NCI-H1105 (cell line): ENCODE measurements around the gene MED23.

ENCODE experiments used
- DNase-seq: peaks from one replicate; lab custom pipeline; 2025; lab: John Stamatoyannopoulos, UW

MED23 gene, protein sequence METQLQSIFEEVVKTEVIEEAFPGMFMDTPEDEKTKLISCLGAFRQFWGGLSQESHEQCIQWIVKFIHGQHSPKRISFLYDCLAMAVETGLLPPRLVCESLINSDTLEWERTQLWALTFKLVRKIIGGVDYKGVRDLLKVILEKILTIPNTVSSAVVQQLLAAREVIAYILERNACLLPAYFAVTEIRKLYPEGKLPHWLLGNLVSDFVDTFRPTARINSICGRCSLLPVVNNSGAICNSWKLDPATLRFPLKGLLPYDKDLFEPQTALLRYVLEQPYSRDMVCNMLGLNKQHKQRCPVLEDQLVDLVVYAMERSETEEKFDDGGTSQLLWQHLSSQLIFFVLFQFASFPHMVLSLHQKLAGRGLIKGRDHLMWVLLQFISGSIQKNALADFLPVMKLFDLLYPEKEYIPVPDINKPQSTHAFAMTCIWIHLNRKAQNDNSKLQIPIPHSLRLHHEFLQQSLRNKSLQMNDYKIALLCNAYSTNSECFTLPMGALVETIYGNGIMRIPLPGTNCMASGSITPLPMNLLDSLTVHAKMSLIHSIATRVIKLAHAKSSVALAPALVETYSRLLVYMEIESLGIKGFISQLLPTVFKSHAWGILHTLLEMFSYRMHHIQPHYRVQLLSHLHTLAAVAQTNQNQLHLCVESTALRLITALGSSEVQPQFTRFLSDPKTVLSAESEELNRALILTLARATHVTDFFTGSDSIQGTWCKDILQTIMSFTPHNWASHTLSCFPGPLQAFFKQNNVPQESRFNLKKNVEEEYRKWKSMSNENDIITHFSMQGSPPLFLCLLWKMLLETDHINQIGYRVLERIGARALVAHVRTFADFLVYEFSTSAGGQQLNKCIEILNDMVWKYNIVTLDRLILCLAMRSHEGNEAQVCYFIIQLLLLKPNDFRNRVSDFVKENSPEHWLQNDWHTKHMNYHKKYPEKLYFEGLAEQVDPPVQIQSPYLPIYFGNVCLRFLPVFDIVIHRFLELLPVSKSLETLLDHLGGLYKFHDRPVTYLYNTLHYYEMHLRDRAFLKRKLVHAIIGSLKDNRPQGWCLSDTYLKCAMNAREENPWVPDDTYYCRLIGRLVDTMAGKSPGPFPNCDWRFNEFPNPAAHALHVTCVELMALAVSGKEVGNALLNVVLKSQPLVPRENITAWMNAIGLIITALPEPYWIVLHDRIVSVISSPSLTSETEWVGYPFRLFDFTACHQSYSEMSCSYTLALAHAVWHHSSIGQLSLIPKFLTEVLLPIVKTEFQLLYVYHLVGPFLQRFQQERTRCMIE (N-terminal part only)

DNA sequence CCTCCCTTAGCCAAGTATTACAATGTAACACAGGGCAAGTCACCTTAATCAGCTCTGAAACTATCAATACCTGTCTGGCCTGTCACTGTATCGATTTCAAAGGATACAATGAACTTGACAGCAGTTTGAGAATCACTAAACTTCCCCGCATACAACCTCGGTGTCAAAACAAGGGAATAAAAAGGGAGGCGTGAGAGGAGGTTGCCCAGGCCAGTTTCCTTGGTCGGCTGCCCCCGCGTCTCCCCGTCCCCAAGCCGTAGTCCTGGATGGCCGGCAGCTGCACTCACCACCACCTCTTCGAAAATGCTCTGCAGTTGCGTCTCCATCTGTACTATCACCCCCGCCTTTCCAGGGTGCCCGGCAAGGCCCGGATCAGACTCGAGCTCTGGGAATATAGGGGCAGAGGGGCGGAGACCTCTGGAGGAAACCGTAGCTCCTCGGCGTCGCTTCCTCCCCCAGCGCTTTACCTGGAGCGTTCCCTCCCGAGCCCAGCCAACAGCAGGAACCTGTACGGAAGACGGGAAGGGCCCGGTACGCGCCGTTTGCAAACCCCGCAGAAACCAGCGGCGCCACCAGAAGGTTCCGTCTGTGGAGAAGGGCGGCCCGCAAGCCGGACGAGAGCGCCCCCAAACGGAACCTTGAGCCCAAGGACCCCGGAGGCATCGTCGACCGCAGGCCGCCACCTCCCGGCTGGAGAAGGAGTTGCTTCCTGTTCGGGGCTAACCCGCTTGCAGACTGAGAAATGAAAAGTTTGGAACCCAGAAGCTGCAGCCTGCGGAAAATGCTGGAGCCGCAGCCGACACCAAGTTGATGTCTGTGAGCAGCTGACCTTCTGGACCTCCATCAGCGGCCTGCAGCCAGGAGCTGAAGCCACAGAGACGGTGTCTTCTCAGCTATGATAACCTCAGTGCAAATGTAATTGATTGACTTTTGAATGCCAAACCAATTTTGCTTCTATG is at the start of gene MED23:
Gene MED23 (minus strand): TSS at position 519 of the 959 bp plus-strand sequence. CDS start 193 bp downstream, at position 326.
- peak; percentile 99 for DNase-seq

DNA sequence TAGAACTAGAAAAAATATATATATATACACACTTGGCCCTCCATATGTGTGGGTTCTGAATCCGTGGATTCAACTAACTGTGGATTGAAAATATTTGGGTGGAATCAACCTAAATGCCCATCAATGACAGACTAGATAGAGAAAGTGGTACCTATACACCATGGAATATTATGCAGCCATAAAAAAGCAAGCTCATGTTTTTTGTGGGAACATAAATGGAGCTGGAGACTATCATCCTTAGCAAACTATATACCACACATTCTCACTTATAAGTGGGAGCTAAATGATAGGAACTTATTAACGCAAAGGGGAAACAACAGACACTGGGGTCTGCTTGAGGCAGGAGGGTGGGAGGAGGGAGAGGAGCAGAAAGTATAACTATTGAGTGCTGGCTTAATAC is 45.1 kb upstream of the MED23 start:
- DNase-seq, result no peak

DNA sequence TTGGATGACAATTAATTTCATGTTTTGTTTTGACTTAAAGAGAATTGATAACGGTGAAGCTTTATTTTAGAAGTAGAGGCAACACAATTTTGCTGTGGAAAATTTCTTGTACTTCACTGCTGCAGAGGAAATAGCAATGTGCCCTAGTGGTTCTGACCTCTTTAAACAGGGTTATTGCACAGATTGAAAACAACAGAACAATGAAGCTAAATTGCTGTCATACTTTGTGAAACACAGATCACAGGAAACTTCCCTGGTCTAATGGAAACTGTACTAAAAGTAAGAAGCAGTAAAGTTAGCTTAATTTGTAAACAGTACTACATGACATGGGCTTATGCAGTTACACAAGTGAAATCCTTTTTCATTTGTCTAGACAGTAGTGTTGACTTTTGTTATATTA is 41.8 kb upstream of the MED23 start:
- DNase-seq, result no peak

DNA sequence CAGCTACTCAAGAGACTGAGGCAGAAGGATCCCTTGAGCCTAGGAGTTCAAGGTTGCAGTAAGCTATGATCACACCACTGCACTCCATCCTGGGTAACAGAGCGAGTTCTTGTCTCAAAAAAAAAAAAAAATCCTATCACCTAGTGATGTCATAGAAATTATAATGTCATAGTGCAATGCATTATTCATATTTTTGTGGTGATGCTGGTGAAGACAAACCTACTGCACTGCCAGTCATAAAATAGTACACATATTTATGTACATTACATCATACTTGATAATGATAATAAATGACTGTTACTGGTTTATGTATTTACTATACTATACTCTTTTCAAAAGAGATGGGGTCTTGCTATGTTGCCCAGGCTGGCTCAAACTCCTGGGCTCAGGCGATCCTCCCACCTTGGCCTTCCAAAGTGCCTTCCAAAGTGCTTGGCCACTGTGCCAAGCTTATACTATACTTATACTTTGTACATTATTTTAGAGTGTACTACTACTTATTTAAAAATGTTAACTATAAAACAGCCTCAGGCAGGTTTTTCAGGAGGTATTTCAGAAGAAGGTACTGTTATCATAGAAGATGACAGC is 35.6 kb upstream of the MED23 start:
- DNase-seq, result no peak

DNA sequence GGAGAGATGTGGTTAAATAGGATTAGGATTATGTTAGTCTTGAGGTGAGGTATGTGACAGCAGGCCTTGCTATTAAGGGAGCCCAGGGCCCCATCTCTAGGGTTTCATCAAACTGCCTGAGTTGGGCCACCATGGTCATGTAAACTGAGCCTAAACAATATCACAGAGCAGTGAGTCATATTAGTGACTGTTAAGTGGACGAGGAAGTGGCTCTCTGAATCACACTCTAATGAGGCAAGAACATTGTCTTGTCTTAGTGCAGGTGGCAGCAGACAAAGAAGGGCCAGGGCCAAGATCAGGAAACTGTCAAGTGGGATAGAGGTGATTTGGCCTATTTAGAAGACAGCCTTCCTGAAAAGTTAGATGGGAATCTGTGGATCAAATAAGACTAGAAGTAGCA is 32.2 kb upstream of the MED23 start:
- DNase-seq, result no peak

DNA sequence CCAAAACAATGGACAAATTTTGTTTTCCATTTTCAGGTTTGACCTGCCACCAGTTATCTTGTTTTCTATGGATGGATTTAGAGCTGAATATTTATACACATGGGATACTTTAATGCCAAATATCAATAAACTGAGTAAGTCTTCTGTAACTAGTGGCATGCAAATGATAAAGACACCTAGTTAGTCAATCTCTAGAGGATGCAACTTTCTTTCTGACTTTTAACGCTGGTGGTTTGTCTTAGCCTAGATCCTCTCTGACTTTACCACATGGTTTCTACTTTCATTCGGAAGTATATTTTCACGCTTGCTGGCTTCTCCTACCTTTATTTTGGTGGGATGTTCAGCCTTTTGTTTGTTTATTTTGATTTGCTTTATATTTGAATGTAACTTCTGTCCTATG is 30.2 kb upstream of the MED23 start:
- no peak for DNase-seq

DNA sequence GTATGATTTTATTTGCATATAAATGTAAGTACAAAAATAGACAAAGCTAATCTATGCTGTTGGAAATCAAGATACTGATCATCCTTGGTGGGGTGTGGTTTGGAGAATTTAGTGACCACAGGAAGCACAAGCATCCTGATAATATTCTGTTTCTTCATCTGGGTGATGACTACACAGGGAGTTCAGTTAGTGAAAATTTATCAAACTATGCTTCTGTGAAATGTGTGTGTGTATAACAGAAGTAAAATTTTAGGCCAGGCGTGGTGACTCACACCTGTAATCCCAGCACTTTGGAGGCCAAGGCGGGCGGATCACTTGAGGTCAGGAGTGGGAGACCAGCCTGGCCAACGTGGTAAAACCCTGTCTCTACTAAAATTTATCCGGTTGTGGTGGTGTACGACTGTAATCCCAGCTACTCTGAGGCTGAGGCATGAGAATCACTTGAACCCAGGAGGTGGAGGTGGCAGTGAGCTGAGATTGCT is 29.6 kb upstream of the MED23 start:
- DNase-seq, result no peak

DNA sequence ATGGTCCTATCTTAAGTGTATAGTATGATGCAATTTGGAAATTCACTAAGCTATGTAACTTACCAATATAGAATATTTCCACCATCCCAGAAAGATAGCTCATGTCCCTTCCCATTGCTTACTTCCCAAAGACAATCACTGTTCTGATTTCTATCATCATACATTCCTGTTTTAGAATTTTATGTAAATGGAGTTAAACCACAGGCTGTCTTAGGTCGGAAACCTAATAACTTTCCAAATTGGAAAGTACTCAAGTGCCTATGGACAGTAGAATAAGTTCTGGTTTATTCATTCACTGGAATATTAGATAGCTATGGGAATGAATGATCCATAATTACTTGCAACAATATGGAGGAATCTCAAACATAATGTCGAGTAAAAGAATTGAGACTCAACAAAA is 29.2 kb upstream of the MED23 start:
- no peak for DNase-seq

DNA sequence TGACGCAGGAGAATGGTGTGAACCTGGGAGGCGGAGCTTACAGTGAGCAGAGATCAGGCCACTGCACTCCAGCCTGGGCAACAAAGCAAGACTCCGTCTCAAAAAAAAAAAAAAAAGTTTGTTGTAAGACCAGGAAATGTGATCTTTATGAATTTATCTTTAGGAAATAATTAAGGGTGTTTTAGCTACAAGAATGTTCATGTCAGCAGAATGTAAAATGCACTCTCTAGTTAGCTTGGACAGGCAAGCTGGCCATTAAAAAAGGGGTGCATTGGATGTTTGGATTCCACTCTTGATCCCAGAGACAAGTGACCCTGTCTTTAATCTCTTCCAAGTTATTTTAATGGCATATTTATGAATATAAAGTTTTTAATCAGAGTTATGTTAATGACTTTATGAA is 28.6 kb upstream of the MED23 start:
- no peak for DNase-seq

DNA sequence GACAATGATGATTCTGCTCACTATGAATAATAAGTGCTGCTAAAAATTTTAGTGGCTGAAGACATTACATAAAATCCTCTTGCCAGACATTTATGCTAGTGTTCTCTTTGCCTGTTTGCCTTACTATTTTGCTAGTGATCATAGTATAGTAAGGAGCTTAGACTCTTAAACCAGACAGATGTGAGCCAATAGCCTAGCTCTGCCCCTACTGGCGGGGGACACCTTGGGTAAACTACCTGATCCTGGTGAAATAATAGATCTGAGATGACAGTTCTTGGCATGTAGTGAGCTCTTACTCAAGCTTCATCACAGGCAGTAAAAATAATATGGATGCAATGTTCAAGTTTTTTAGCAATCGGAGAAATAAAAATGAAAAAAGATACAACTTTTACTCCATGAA is 27.9 kb upstream of the MED23 start:
- DNase-seq, result no peak

DNA sequence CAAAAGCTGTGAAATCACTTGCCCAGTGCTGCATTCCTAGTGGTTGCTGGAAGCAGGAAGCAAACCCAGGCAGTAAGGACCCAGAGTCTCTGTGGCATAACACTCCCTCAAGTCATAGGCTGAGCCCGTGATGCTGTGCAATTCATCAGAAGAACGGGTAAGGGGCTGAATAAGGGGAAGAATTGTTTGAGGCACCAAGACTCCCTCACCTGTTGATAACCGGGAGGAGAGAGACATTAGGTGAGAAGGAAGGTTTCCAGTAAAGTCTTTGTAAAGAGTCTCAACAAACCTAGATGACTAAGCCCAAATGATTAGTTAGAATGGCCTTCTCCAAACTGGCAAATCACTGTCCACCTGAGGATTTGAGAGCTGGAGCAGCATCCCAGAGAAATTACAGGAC is 27.3 kb upstream of the MED23 start:
- DNase-seq, result no peak

DNA sequence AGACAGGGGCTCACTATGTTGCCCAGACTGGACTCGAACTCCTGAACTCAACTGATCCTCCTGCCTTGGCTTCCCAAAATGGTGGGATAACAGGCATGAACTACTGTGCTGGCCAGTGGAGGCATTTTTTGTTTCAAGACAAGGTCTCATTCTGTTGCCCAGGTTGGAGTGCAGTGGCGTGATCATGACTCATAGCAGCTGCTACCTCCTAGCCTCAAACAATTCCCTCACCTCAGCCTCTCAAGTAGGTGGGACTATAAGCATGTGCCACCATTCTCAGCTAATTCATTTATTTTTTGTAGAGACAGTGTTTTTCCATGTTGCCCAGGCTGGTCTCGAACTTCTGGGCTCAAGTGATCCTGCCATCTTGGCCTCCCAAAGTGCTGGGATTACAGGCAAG is 26.3 kb upstream of the MED23 start:
- DNase-seq, result no peak

DNA sequence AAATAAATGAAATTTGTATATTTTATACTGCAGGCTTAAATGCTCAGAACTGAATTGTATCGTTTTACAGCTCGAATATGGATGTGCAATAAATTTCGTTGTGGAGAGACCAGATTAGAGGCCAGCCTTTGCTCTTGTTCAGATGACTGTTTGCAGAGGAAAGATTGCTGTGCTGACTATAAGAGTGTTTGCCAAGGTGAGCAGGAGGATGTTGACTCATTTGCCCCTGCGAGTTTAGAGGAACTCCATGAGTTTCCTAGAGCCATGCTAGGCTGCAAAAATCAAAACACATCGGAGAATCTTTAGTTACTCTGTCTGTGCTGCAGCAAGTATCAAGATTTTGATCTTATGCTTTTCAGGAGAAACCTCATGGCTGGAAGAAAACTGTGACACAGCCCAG is 24.4 kb upstream of the MED23 start:
- DNase-seq, result no peak

DNA sequence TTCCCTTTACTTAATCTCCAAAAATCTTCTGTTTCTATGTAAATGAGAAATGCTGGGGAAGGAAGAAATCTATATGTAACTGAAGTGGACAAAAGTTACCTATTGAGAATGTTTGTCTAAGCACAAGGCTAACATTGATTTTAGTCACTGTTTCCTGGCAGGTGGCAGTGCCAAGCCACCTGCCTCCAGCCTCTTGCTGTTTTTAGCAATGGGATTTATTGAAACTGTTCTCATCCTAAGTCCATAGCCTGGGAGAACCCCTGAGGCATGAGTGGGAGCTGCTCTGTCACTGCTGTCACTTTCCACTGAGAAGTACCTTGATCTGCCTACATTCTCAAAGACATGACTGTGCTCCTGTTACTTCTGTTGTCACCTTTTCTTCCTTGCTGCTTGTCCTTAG is 23.7 kb upstream of the MED23 start:
- no peak for DNase-seq

DNA sequence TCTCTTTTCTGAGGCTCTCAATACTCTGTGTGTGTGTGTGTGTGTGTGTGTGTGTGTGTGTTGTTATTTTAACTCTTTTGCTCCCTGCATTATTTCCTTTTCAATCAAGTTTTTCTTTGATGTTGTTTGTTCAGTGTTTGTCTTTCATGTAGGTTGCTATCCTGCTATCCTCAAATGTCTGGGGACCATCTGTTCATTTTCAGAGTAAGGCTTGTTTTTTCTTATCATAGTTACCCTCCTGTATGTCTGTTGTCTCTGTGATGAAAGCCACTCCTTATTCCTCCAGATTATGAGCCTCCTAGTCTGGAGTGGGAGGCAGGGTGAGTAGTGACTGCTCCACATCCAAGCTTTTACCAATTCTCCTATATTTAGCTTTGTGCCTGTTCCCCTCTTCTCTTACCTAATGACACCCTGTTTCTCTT is 18.2 kb upstream of the MED23 start:
- DNase-seq, result no peak

DNA sequence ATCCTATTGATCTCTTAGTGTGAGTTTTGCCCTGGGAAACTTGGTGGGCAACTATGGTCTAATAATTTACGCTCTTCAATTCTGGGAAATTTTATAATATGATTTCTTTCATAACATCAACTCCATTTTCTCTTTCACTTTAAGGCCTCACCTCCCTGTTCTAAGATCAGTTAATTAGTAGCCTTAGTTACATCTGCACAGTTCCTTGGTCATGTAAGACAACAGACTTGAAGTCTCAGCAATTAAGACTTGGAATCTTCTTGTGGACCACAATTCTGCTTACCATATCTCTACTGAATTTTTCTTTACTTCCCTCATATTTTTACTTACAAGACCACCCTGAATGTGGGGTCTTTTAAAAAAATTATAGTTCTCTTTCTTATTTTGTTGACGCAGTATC is 17.8 kb upstream of the MED23 start:
- DNase-seq, result no peak

DNA sequence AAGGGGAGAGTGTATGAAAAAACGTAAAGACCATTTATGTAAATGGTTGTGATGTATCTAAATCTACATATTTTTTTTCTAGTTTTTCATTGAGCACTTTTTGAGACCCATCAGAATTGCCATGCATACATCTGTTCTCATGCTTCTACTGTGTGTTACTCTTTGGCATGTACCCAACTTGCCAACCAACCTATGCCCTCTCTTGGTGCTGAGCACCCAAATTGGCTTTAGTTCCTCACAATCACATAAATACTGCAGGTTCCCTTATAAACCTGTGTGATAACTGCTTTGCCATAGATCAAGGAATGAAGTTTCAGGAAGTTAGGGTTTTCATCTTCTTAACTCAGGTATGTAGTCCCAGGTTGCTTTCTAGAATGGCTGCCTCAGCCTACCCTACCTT is 16.9 kb upstream of the MED23 start:
- DNase-seq, result no peak

DNA sequence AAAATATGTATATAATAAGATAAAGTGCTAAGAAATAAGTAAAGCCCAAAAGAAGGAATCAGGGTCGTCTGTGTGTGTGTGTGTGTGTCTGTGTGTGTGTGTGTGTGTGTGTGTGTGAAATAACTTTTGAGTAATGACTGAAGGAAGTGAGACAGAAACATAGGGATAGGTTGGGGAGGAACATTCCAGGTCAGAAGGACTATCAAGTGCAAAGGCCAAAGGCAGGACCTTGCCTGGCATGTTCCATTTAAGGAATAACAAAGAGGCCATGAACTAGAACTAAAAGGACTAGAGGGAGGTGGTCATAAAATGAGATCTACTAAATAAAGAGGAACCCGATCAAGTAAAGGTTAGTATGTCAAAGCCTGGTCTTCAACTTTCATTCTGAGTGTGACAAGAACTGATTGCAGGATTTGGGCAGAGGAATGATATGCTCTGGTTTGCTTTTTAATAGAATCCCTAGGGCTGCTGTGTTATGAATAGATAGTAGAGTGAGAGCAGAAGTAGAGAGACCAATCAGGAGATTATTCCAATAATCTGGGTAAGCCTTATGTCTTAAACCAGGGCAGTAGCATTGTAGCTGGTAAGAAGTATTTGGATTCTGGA is 15.9 kb upstream of the MED23 start:
- no peak for DNase-seq

DNA sequence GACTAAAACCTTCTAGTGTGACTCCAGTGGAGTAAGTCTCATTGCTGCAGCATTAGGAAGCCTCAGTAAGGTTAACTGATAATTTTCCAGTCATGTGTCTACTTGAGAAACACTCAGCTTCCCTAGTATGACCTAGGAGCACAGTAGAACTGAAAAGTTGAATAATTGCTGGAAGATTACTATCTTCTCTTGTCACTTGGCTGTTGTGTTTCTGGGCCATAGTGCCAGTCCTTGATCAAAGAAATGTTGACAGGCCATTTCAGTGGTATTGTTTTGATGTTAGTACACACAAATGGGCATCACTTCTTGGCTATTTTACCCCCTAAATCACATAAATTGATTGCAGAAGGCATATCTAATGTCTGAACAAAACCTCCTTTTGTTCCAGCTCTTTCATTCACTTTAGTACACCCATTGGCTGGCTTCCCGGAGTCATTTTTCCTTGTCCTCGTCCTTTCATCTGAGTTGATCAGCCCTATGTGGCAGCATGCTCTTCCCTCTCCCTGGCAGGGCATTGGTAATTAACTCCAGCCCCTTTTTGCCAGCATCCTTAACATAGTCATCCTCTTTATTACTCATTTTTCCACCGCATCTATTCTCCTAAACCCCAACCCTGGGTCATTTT is 15.1 kb upstream of the MED23 start:
- peak; percentile 79 for DNase-seq

DNA sequence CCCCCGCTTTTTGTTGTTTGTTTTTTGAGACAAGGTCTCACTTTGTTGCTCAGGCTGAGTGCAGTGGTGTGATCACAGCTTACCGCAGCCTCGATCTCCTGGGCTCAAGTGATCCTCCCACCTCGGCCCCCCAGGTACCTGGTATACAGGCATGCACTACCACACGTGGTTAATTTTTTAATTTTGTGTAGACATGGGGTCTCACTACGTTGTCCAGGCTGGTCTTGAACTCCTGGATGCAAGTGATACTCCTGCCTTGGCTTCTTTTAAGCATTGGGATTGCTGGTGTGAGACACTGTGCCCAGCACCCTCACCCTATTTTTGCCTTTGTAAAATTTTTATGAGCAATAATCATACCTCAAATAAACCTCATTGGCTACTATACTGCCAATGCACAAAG is 14.5 kb upstream of the MED23 start:
- no peak for DNase-seq
